Endodermal cell (in vitro differentiated cells): ENCODE measurements around the gene SMIM28. TPM values are rescaled to one million over a fixed set of nuclear protein-coding genes. Genes with fewer than 3 reads are reported as not detected.

ENCODE experiments used
- DNase-seq: peaks from one replicate; pipeline ENCODE4 v3.0.0-alpha.2; 2017
- H3K27ac ChIP-seq: 2 replicates; pipeline ENCODE4 v1.5.1; 2013; ENCODE audit warnings: mild to moderate bottlenecking, low read depth, low read length, moderate library complexity
- H3K27me3 ChIP-seq: 2 replicates; pipeline ENCODE4 v1.6.1; 2013; ENCODE audit warnings: mild to moderate bottlenecking, low read length, moderate library complexity; ENCODE audit not compliant: insufficient read depth, control insufficient read depth, poor library complexity, severe bottlenecking
- H3K36me3 ChIP-seq: 2 replicates; pipeline ENCODE4 v1.7.0; 2013; ENCODE audit warnings: mild to moderate bottlenecking, low read length, moderate library complexity; ENCODE audit not compliant: control insufficient read depth, insufficient read depth
- H3K4me1 ChIP-seq: one replicate; pipeline ENCODE4 v1.7.0; 2013; ENCODE audit warnings: low read length; ENCODE audit not compliant: control insufficient read depth, insufficient read depth
- H3K4me3 ChIP-seq: 2 replicates; pipeline ENCODE4 v1.5.1; 2013; ENCODE audit warnings: mild to moderate bottlenecking, low read length, moderate library complexity
- H3K9ac ChIP-seq: 2 replicates; pipeline ENCODE4 v1.6.1; 2013; ENCODE audit warnings: mild to moderate bottlenecking, low read length, moderate library complexity; ENCODE audit not compliant: poor library complexity, severe bottlenecking; ENCODE audit errors: extremely low read depth
- H3K9me3 ChIP-seq: 2 replicates; pipeline ENCODE4 v1.6.1; 2013; ENCODE audit warnings: mild to moderate bottlenecking, low read length, moderate library complexity; ENCODE audit not compliant: control insufficient read depth
- H3K27ac Mint-ChIP-seq: 2 replicates; pipeline ENCODE4 v1.8.0; 2020; ENCODE audit warnings: mixed read lengths
- H3K27me3 Mint-ChIP-seq: 2 replicates; pipeline ENCODE4 v1.8.0; 2021; ENCODE audit warnings: mild to moderate bottlenecking, mixed read lengths; ENCODE audit not compliant: insufficient read depth
- H3K36me3 Mint-ChIP-seq: 2 replicates; pipeline ENCODE4 v1.8.0; 2020; ENCODE audit warnings: low read depth, mixed read lengths
- H3K4me1 Mint-ChIP-seq: 2 replicates; pipeline ENCODE4 v1.8.0; 2020; ENCODE audit warnings: mixed read lengths
- H3K4me3 Mint-ChIP-seq: 2 replicates; pipeline ENCODE4 v1.8.0; 2020; ENCODE audit warnings: mild to moderate bottlenecking, moderate library complexity, mixed read lengths
- H3K9me3 Mint-ChIP-seq: 2 replicates; pipeline ENCODE4 v1.8.0; 2020; ENCODE audit warnings: mild to moderate bottlenecking, mixed read lengths
- CTCF ChIP-seq: fragments of 200-600 bp; sonication (generic); conservative IDR thresholded peaks from 2 replicates; pipeline ENCODE4 v1.5.0; 2021; ENCODE audit warnings: antibody characterized with exemption, mild to moderate bottlenecking
- WGBS, 2 experiments: methylation state at CpG; one replicate each; pipeline versions ENCODE4 v1.1.5 to v1.1.7; 2013; ENCODE audit warnings: missing lambda C conversion rate in 2 of 2, mixed read lengths in 1 of 2; ENCODE audit not compliant: insufficient coverage in 1 of 2, insufficient read length in 1 of 2; 5-methylcytosine and 5-hydroxymethylcytosine counted together
- total RNA-seq, 2 donors: library from RNA; stranded (reverse); fragmentation: NEBNext Ultra II Directional in 1 of 2; extraction: Animal tissue kit (Norgen Biotek cat#: 25700) in 1 of 2; gene quantifications; 2 replicates in 1 of 2; 3 replicates in 1 of 2; pipeline ENCODE4 v1.2.1, GENCODE V29; 2021

SMIM28 gene
- total RNA-seq, 2 donors from 2014 or later = 0.33 TPM; not detected in 1

DNA sequence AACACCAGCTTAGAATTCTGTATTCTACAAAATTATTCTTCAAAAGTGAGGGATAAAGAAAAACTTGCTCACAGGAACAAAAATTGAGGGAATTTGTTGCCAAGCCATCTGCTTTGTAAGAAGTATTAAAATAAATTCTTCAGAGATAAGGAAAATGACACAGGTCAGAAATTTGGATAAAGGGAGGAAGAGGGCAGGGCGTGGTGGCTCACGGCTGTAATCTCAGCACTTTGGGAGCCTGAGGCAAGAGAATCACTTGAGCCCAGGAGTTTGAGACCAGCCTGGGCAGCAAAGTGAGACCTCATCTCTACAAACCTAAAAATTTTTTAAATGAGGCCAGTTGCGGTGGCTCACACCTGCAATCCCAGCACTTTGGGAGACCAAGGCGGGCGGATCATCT, 11.8 kb downstream of the SMIM28 start:
- Mint-ChIP-seq H3K36me3 (no peaks in the 10 kb centered on the region), H3K4me1 (peaks cover 25% of the 10 kb centered on the region)
- DNase-seq = no peak

GRCh38 chr6:138393871-138394783, 16.4 kb downstream of the SMIM28 start:
- no peaks in the 10 kb centered on the region for H3K4me1 ChIP-seq
- Mint-ChIP-seq H3K36me3 (no peaks in the 10 kb centered on the region), H3K4me1 (peaks cover 7% of the 10 kb centered on the region)

More for the DNA sequence above, 11.8 kb downstream of the SMIM28 start:
- Histone ChIP-seq H3K27ac (no peak overlapping the region), H3K4me3 (no peak overlapping the region), H3K9ac (no peak overlapping the region), H3K9me3 (no peaks in the 10 kb centered on the region), H3K36me3 (no peaks in the 10 kb centered on the region), H3K4me1 (peaks cover 4% of the 10 kb centered on the region), H3K27me3 (no peaks in the 10 kb centered on the region)
- TF ChIP-seq CTCF = no peak
- WGBS, 2 experiments = 87 to 94% methylated on average over 3 to 5 of the region's 5 CpGs
- peaks cover 4% of the 10 kb centered on the region for H3K27me3 Mint-ChIP-seq
- H3K27ac Mint-ChIP-seq = no peak overlapping the region
- H3K4me3 Mint-ChIP-seq = no peak overlapping the region
- no peaks in the 10 kb centered on the region for H3K9me3 Mint-ChIP-seq

GRCh38 chr6:138396709-138397108, 19.0 kb downstream of the SMIM28 start:
- Mint-ChIP-seq H3K4me1 (peaks cover 10% of the 10 kb centered on the region), H3K27ac (no peak overlapping the region), H3K27me3 (no peaks in the 10 kb centered on the region), H3K4me3 (no peak overlapping the region), H3K9me3 (no peaks in the 10 kb centered on the region), H3K36me3 (no peaks in the 10 kb centered on the region)
- no peak for DNase-seq
- Histone ChIP-seq H3K4me3 (no peak overlapping the region), H3K4me1 (no peaks in the 10 kb centered on the region), H3K27ac (no peak overlapping the region), H3K9me3 (no peaks in the 10 kb centered on the region), H3K9ac (no peak overlapping the region), H3K36me3 (no peaks in the 10 kb centered on the region), H3K27me3 (no peaks in the 10 kb centered on the region)
- WGBS, 2 experiments = 95 to 100% methylated on average over 2 to 5 of the region's 5 CpGs
- no peak for TF ChIP-seq CTCF

More at GRCh38 chr6:138393871-138394783, 16.4 kb downstream of the SMIM28 start:
- no peak overlapping the region for H3K4me3 ChIP-seq
- H3K9me3 Mint-ChIP-seq = no peaks in the 10 kb centered on the region
- no peaks in the 10 kb centered on the region for H3K36me3 ChIP-seq
- no peak overlapping the region for H3K9ac ChIP-seq
- no peak overlapping the region for H3K27ac ChIP-seq
- no peak overlapping the region for H3K27ac Mint-ChIP-seq
- 91 to 93% methylated on average over 2 to 5 of the region's 5 CpGs for WGBS, 2 experiments
- H3K27me3 Mint-ChIP-seq = peaks cover 4% of the 10 kb centered on the region
- no peak overlapping the region for H3K4me3 Mint-ChIP-seq
- no peaks in the 10 kb centered on the region for H3K27me3 ChIP-seq
- no peak for TF ChIP-seq CTCF
- no peaks in the 10 kb centered on the region for H3K9me3 ChIP-seq
- no peak for DNase-seq
